HEK293T (cell line): ENCODE data around the gene TLK1.

Experiments
- ELF4 ChIP-seq: fragments of 450-650 bp; IDR thresholded peaks from 2 replicates; pipeline ENCODE4 v1.6.1; 2017; ENCODE audit warnings: antibody characterized with exemption
- FOXA1 ChIP-seq: fragments of 450-650 bp; IDR thresholded peaks from 2 replicates; pipeline ENCODE4 v1.6.1; 2016; ENCODE audit warnings: mild to moderate bottlenecking
- HDGF ChIP-seq: fragments of 450-650 bp; IDR thresholded peaks from 2 replicates; pipeline ENCODE4 v1.6.1; 2017; ENCODE audit warnings: antibody characterized with exemption, borderline replicate concordance
- LEF1 ChIP-seq: fragments of 450-650 bp; IDR thresholded peaks from 2 replicates; pipeline ENCODE4 v1.6.1; 2017; ENCODE audit warnings: mild to moderate bottlenecking, borderline replicate concordance
- SP1 ChIP-seq: fragments of 450-650 bp; IDR thresholded peaks from 2 replicates; pipeline ENCODE4 v1.6.1; 2017
- SUZ12 ChIP-seq: fragments of 450-650 bp; IDR thresholded peaks from 2 replicates; pipeline ENCODE4 v1.6.1; 2016; ENCODE audit warnings: mild to moderate bottlenecking
- TARDBP ChIP-seq: fragments of 450-650 bp; IDR thresholded peaks from 2 replicates; pipeline ENCODE4 v1.6.1; 2016

GRCh38 chr2:171018522-171018921 is 142.2 kb downstream of the TLK1 start:
- no peak for TF ChIP-seq HDGF
- no peak for TF ChIP-seq LEF1
- no peak for TF ChIP-seq SP1
- no peak for TF ChIP-seq SUZ12
- no peak for TF ChIP-seq FOXA1
- TF ChIP-seq TARDBP, result no peak
- TF ChIP-seq ELF4, result no peak
